HCT116 (cell line): ENCODE data around the gene ZNF236. TPM values are rescaled to one million over a fixed set of nuclear protein-coding genes. Genes with fewer than 3 reads are reported as not detected.

Experiments
- ATAC-seq: fragments of 200-7000 bp; cut with Tn5 transposase; 2 replicates; pipeline ENCODE4 v1.9.1; 2020; ENCODE audit warnings: mild to moderate bottlenecking, moderate library complexity
- BruUV-seq: library from RNA; stranded (reverse); fragments of 400-500 nt; replicated peaks from 2 replicates; lab custom pipeline; 2021; lab: Mats Ljungman, UMichigan
- CTCF ChIA-PET: fragments of 300-600 bp; sonication (Branson Sonifier 250); formaldehyde crosslinking; loops from one replicate; lab custom pipeline; 2021; ENCODE audit warnings: antibody characterized with exemption; lab: Charles Lee
- POLR2A ChIA-PET: fragments of 300-600, 350-600 bp; sonication (Branson Sonifier 250); formaldehyde crosslinking; loops from one replicate; lab custom pipeline; 2021; ENCODE audit warnings: antibody characterized with exemption; lab: Charles Lee
- RAD21 ChIA-PET, 2 experiments: fragments of 300-600 bp; sonication (Branson Sonifier 250); formaldehyde crosslinking; loops; one replicate each; lab custom pipeline; 2023; ENCODE audit warnings: low total read pairs in 2 of 2; ENCODE audit not compliant: uncharacterized antibody in 2 of 2, unreplicated experiment in 2 of 2, low non-redundant PET in 1 of 2; lab: Charles Lee
- DNase-seq: peaks from one replicate; pipeline ENCODE4 v3.0.0-alpha.2; 2010; ENCODE audit warnings: low read depth, low spot score
- H2AFZ ChIP-seq: fragments of 200-600 bp; shearing (Covaris generic), sonication (generic); 2 replicates; pipeline ENCODE4 v1.6.1; 2017; ENCODE audit warnings: low read depth, mixed run types, mixed read lengths, antibody characterized with exemption, low read length; ENCODE audit not compliant: poor library complexity, severe bottlenecking
- H3K27ac ChIP-seq: 2 replicates; pipeline ENCODE4 v1.5.1; 2012; ENCODE audit warnings: low read depth, low read length
- H3K27me3 ChIP-seq: fragments of 200-600 bp; sonication (generic); 2 replicates; pipeline ENCODE4 v1.6.1; 2016; ENCODE audit warnings: mixed run types, low read length, mixed read lengths; ENCODE audit not compliant: insufficient read depth
- H3K36me3 ChIP-seq, 2 experiments: fragments of 200-500 bp in 1 of 2; fragments of 200-600 bp in 1 of 2; sonication (Bioruptor generic) in 1 of 2; sonication (generic) in 1 of 2; 2 replicates each; pipeline versions ENCODE4 v1.5.1 to v1.6.1; 2014 to 2016; ENCODE audit warnings: low read length in 2 of 2, inconsistent platforms in 1 of 2, mixed read lengths in 1 of 2, mixed run types in 1 of 2; ENCODE audit not compliant: insufficient read depth in 2 of 2, control insufficient read depth in 1 of 2
- H3K4me1 ChIP-seq, 2 experiments: fragments of 200-600 bp in 1 of 2; sonication (generic) in 1 of 2; 2 replicates each; pipeline versions ENCODE4 v1.5.1 to v1.6.1; 2012 to 2017; ENCODE audit warnings: low read length in 2 of 2, inconsistent platforms in 1 of 2, mild to moderate bottlenecking in 1 of 2, mixed read lengths in 1 of 2, mixed run types in 1 of 2, moderate library complexity in 1 of 2; ENCODE audit not compliant: insufficient read depth in 2 of 2, control insufficient read depth in 1 of 2
- H3K4me2 ChIP-seq: fragments of 200-600 bp; sonication (generic); 2 replicates; pipeline ENCODE4 v1.6.1; 2017; ENCODE audit warnings: mixed run types, low read length, mixed read lengths
- H3K4me3 ChIP-seq, 2 experiments: fragments of 200-600 bp in 1 of 2; sonication (generic) in 1 of 2; replicated peaks in 1 of 2; 2 replicates each; pipeline ENCODE4 v1.5.1; 2011 to 2016; ENCODE audit warnings: low read length in 2 of 2, control low read depth in 1 of 2, low read depth in 1 of 2, mild to moderate bottlenecking in 1 of 2, mixed read lengths in 1 of 2, mixed run types in 1 of 2
- H3K79me2 ChIP-seq: fragments of 200-600 bp; sonication (generic); 2 replicates; pipeline ENCODE4 v1.6.1; 2017; ENCODE audit warnings: mild to moderate bottlenecking, mixed run types, low read length, moderate library complexity, mixed read lengths; ENCODE audit not compliant: insufficient read depth
- H3K9ac ChIP-seq: fragments of 200-600 bp; sonication (generic); 2 replicates; pipeline ENCODE4 v1.6.1; 2016; ENCODE audit warnings: low read length, mixed read lengths
- H3K9me2 ChIP-seq: fragments of 200-600 bp; sonication (generic), shearing (Covaris generic); 2 replicates; pipeline ENCODE4 v1.6.1; 2017; ENCODE audit warnings: mixed run types, mild to moderate bottlenecking, moderate library complexity; ENCODE audit not compliant: insufficient read depth
- H3K9me3 ChIP-seq, 2 experiments: fragments of 200-500 bp in 1 of 2; fragments of 200-600 bp in 1 of 2; sonication (Bioruptor generic) in 1 of 2; sonication (generic) in 1 of 2; 2 replicates each; pipeline ENCODE4 v1.6.1; 2014 to 2017; ENCODE audit warnings: low read length in 2 of 2, mixed read lengths in 2 of 2, inconsistent platforms in 1 of 2, low read depth in 1 of 2, mild to moderate bottlenecking in 1 of 2, mixed run types in 1 of 2, moderate library complexity in 1 of 2; ENCODE audit not compliant: control insufficient read depth in 1 of 2, insufficient read depth in 1 of 2
- H4K20me1 ChIP-seq: fragments of 200-600 bp; sonication (generic), shearing (Covaris generic); 2 replicates; pipeline ENCODE4 v1.6.1; 2017; ENCODE audit warnings: mixed run types, mild to moderate bottlenecking, moderate library complexity; ENCODE audit not compliant: insufficient read depth
- ATF3 ChIP-seq: IDR thresholded peaks from 2 replicates; pipeline ENCODE4 v1.6.1; 2012
- CEBPB ChIP-seq: IDR thresholded peaks from 2 replicates; pipeline ENCODE4 v1.6.1; 2012; ENCODE audit warnings: low read depth
- CTCF ChIP-seq, 3 experiments: fragments of 200-600 bp in 1 of 3; sonication (generic) in 1 of 3; IDR thresholded peaks in 2 of 3; conservative IDR thresholded peaks in 1 of 3; 2 replicates each; pipeline ENCODE4 v1.5.1; 2012 to 2017; ENCODE audit warnings: low read depth in 2 of 3, low read length in 2 of 3, antibody characterized with exemption in 1 of 3, borderline replicate concordance in 1 of 3, control low read depth in 1 of 3, mild to moderate bottlenecking in 1 of 3, mixed read lengths in 1 of 3, mixed run types in 1 of 3, moderate library complexity in 1 of 3; ENCODE audit not compliant: insufficient read depth in 1 of 3
- FOSL1 ChIP-seq: IDR thresholded peaks from 2 replicates; pipeline ENCODE4 v1.6.1; 2012; ENCODE audit warnings: low read depth
- POLR2A ChIP-seq: IDR thresholded peaks from 2 replicates; pipeline ENCODE4 v1.7.0; 2011; ENCODE audit warnings: borderline replicate concordance; ENCODE audit not compliant: insufficient read depth, insufficient read length; ENCODE audit errors: extremely low read depth
- REST ChIP-seq: IDR thresholded peaks from 2 replicates; pipeline ENCODE4 v1.6.1; 2012; ENCODE audit warnings: low read depth
- SIN3A ChIP-seq: IDR thresholded peaks from 2 replicates; pipeline ENCODE4 v1.6.1; 2012; ENCODE audit warnings: low read depth
- ZFX ChIP-seq: fragments of 450-650 bp; IDR thresholded peaks from 2 replicates; pipeline ENCODE4 v1.6.1; 2017
- ZNF274 ChIP-seq: fragments of 200-500 bp; sonication (Bioruptor generic); IDR thresholded peaks from 2 replicates; pipeline ENCODE4 v1.6.1; 2014; ENCODE audit warnings: mild to moderate bottlenecking, low read depth, low read length, inconsistent platforms
- intact Hi-C: fragments of 100-400 bp; cut with micrococcal nuclease; formaldehyde crosslinking; loops from 2 replicates; pipeline ENCODE4 v1.10.0; 2022
- total RNA-seq: library from RNA; stranded (reverse); gene quantifications from one replicate; pipeline ENCODE4 v1.2.1, GENCODE V29; 2021; ENCODE audit not compliant: unreplicated experiment

The ZNF236 gene
- total RNA-seq, 1 experiment from 2014 or later, result 15.0 TPM

GRCh38 chr18:76882146-76882545, 59.8 kb downstream of the ZNF236 start:
- CTCF ChIA-PET, result no interaction called here
- TF ChIP-seq FOSL1 (no peak), REST (no peak), POLR2A (no peak), ZNF274 (no peak), ATF3 (no peak), ZFX (no peak), SIN3A (no peak), CTCF (IDR thresholded peaks at IDR 0.05 in 2 of 3, conservative IDR thresholded peaks at IDR 0.05 in 1 of 3; ENCODE audit: borderline replicate concordance in 1 of 3, insufficient read depth in 1 of 3, low read depth in 2 of 3, low read length in 2 of 3) (no peak), CEBPB (no peak)
- TF ChIP-seq, all 23 proteins: peak for 0
- H3K36me3 ChIP-seq, result peaks cover 0 to 7% of the 10 kb centered on the region in 2 experiments; a peak in 1 of 4 replicates

More at GRCh38 chr18:76882146-76882545, 59.8 kb downstream of the ZNF236 start:
- no peaks in the 10 kb centered on the region for H3K4me1 ChIP-seq
- no peak overlapping the region for H3K27ac ChIP-seq
- ChIA-PET POLR2A (no interaction called here), RAD21 (no interaction called here)
- no peaks in the 10 kb centered on the region for H4K20me1 ChIP-seq
- BruUV-seq, result no TSS peak
- ATAC-seq (no peak), DNase-seq (no peak)
- H3K9me2 ChIP-seq, result no peaks in the 10 kb centered on the region
- no peaks in the 10 kb centered on the region for H3K27me3 ChIP-seq
- no peaks in the 10 kb centered on the region for H3K79me2 ChIP-seq
- no peaks in the 10 kb centered on the region for H3K9me3 ChIP-seq
- no peak overlapping the region for H2AFZ ChIP-seq
- no peak overlapping the region for H3K4me2 ChIP-seq
- intact Hi-C loops, result no loop called here
- no peak overlapping the region for H3K4me3 ChIP-seq
- no peak overlapping the region for H3K9ac ChIP-seq
